Islet precursor cell (in vitro differentiated cells): ENCODE data around the gene GRIK4.
"Not testable (repeated sequence)": the region's sequence is repeated elsewhere in the genome, so short reads cannot be mapped to it uniquely, and the experiment has no call there.

Source experiments
- DNase-seq: peaks from one replicate; pipeline ENCODE4 v3.0.0-alpha.2; 2018

GRIK4 gene

DNA sequence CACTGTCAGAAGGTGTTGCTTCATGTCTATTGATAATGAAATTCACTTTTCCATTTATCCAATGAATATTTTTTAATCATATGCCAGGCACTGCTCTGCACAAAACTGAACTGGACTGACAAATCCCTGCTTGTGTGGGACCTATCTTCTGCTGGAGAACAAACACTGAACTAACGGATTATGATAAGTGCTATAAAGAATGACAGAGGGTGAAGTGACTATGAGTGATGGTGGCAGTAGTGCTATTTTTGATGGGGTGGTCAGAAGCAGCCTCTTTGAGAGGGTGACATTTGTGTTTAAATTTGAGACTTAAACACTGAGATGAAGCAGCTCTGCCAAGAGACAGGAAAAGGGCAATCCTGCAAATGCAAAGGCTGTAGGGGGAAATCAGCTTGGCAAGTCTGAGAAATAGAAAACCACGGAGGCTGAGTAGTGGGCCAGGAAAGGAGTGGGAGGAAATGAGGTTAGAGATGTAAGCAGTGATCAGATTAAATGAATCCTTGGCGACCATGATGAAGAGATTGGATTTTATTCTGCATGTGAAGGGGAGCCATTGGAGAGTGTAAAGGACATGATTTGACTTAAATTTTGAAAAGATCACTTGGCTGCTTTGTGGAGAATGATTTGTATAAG is 518.4 kb downstream of the GRIK4 start:
- DNase-seq = no peak

DNA sequence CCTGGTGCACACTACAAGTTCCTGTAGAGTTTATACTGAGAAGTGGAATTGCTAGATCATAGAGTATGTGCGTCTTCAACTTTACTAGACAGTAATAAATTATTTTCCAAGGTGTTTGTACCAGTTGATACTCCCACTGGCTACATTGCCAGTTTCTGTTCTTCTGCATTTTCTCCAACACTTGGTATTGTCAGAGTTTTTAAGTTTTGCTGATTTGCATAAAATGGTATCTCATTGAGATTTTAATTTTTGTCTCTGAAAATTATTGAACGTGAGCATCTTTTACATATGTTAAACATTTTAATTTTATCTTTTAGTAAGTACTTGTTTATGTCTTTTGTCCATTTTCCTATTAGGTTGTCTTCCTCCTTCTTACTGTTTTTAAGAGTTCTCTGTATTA is 519.6 kb downstream of the GRIK4 start:
- DNase-seq = no peak

DNA sequence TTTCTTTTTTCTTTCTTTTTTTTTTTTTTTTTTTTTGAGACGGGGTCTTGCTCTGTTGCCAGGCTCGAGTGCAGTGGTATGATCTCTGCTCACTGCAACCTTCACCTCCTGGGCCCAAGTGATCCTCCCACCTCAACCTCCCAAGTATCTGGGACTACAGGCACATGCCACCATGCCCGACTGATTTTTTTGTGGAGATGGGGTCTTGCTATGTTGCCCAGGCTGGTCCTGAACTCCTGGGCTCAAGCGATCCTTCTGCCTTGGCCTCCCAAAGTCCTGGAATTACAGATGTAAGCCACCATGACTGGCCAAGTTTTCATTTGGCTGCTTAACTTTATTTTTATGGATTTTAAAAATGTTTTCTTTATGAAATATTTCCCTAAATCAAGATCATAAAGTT is 520.1 kb downstream of the GRIK4 start:
- DNase-seq = not testable (repeated sequence)

DNA sequence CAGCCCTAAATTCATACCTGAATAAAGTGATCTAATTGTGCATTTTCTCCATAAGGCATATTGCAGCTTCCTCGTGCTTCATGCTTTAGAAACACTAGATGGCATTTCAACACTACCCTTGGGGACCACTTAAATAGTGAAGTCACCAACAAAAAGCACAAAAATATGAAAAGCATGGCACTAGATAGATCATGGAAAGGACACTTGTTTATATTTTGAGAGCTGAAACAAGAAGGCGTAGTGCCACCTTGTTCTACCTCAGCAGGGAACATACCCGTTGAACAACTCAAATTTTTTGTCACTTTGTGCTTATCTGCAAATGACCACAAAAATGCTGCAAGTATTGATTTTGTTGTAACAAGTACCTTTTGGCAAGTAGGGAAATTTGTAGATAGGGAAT is 521.0 kb downstream of the GRIK4 start:
- no peak for DNase-seq

GRCh38 chr11:121033635-121034034 is 522.1 kb downstream of the GRIK4 start:
- DNase-seq = no peak

DNA sequence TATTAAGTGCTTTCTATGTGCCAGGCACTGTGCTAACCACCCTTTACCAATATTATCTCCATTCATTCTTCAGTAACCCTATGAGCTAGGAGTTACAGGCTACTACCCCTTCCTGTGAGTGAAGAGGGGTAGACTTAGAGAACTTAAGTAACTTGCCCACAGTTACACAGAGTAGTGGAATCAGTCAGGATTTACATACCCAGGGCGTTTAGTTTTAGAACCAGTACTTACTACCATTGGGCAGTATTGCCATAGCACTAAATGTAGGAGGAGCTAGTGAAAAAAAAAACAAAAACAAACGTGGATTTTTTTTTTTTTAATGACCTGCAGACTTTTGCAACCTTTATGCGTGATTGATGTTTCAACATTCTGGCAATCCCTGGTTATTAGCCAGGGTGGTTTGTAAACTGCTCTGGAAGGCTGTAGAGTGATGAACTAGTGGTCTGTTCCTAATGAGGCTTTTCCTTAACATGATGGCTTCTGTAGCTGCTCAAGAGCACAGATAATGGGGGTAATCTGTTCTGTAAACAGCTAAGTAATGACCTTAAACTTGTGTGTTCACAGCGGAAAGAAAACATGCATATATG is 523.7 kb downstream of the GRIK4 start:
- no peak for DNase-seq

- DNase-seq = no peak
Measured at GRCh38 chr11:121035780-121036179, 524.2 kb downstream of the GRIK4 start.

- no peak for DNase-seq
Measured at GRCh38 chr11:121037016-121037415, 525.5 kb downstream of the GRIK4 start.
